ENCODE measurements around the gene RTP3. TPM values are rescaled to one million over a fixed set of nuclear protein-coding genes. Genes with fewer than 3 reads are reported as not detected.
"Not testable (repeated sequence)": the region's sequence is repeated elsewhere in the genome, so short reads cannot be mapped to it uniquely, and the experiment has no call there.

RTP3 gene
- total RNA-seq, 3 donors from 2014 or later = not detected

DNA sequence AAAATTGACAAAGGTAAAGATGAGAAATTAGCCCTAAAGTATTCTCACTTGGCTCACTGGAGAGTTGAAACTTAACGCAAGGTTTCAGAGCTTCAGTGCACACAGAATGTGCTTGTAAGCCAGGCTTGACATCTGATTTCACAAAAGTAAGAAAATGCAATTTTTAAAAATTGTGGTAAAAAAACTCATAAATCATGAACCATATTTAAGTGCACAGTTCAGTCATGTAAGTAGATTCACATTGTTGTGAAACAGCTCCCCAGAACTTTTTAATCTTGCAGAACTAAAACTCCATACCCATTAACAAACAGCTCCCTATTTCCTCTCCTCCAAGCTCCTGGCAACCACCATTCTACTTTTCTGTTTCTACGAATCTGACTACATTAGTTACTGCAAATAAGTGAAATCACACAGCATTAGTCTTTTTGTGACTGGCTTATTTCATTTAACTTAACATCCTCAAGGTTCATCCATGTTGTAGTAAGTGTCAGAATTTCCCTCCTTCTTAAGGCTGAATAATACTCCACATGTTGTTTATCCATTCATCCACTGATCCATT is 14.5 kb downstream of the RTP3 start:
- Mint-ChIP-seq H3K4me3 (no peak overlapping the region), H3K36me3 (ENCODE audit: insufficient read depth) (no peaks in the 10 kb centered on the region), H3K4me1 (ENCODE audit: low read depth) (no peaks in the 10 kb centered on the region), H3K27me3 (ENCODE audit: low read depth) (no peaks in the 10 kb centered on the region), H3K9me3 (no peaks in the 10 kb centered on the region)
- ATAC-seq (no peak), DNase-seq (no peak)

GRCh38 chr3:46516521-46516920 is 18.7 kb downstream of the RTP3 start:
- Mint-ChIP-seq H3K27me3 (ENCODE audit: low read depth) (no peaks in the 10 kb centered on the region), H3K4me3 (no peak overlapping the region), H3K36me3 (ENCODE audit: insufficient read depth) (no peaks in the 10 kb centered on the region), H3K9me3 (no peaks in the 10 kb centered on the region), H3K4me1 (ENCODE audit: low read depth) (no peaks in the 10 kb centered on the region)
- DNase-seq = no peak
- ATAC-seq = no peak

DNA sequence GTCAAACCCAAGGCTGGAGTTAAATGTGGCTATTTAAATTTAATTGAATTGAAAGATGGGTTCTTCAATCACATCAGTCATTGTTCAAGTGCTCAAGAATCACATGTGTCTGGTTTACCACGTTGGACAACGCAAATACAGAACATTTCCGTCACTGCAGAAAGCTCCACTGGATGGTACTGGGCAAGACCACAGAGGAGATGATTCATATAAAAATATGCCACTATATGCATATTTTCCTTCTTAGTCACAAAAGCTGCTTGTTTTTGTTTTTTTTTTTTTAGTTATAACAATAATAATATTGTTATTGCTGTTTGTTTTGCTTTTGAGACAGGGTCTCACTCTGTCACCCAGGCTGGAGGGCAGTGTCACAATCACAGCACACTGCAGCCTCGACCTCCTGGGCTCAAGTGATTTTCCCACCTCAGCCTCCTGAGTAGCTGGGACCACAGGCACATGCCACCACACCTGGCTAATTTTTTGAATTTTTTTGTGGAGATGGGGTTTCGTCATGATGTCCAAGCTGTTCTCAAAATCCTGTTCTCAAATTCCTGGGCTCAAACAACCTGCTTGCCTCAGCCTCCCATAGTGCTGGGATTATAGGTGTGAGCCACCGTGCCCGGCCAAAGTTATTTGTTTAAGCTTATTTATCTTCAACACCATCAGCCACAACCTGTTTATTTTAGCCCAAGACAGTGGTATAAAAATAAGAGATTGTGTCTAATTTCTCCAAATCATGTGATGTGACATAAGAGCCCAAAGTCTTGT is 19.4 kb downstream of the RTP3 start:
- H3K27me3 Mint-ChIP-seq (ENCODE audit: low read depth) = no peaks in the 10 kb centered on the region
- DNase-seq (no peak), ATAC-seq (peak in 1 of 2 donors; percentile 35)
- H3K36me3 Mint-ChIP-seq (ENCODE audit: insufficient read depth) = no peaks in the 10 kb centered on the region
- H3K4me1 Mint-ChIP-seq (ENCODE audit: low read depth) = no peaks in the 10 kb centered on the region
- H3K4me3 Mint-ChIP-seq = no peak overlapping the region
- no peaks in the 10 kb centered on the region for H3K9me3 Mint-ChIP-seq

- DNase-seq (no peak), ATAC-seq (no peak)
- H3K4me3 Mint-ChIP-seq = no peak overlapping the region
- no peaks in the 10 kb centered on the region for H3K9me3 Mint-ChIP-seq
- no peaks in the 10 kb centered on the region for H3K27me3 Mint-ChIP-seq (ENCODE audit: low read depth)
- H3K4me1 Mint-ChIP-seq (ENCODE audit: low read depth) = no peaks in the 10 kb centered on the region
- no peaks in the 10 kb centered on the region for H3K36me3 Mint-ChIP-seq (ENCODE audit: insufficient read depth)
These were observed 20.0 kb downstream of the RTP3 start for GRCh38 chr3:46517784-46518181.

GRCh38 chr3:46519952-46520351 is 22.2 kb downstream of the RTP3 start:
- no peaks in the 10 kb centered on the region for H3K27me3 Mint-ChIP-seq (ENCODE audit: low read depth)
- H3K36me3 Mint-ChIP-seq (ENCODE audit: insufficient read depth) = no peaks in the 10 kb centered on the region
- H3K4me1 Mint-ChIP-seq (ENCODE audit: low read depth) = no peaks in the 10 kb centered on the region
- H3K4me3 Mint-ChIP-seq = no peak overlapping the region
- H3K9me3 Mint-ChIP-seq = no peaks in the 10 kb centered on the region
- no peak for ATAC-seq
- DNase-seq = no peak

- ATAC-seq = no peak
- H3K9me3 Mint-ChIP-seq = no peaks in the 10 kb centered on the region
- no peaks in the 10 kb centered on the region for H3K27me3 Mint-ChIP-seq (ENCODE audit: low read depth)
- no peak for DNase-seq
- no peaks in the 10 kb centered on the region for H3K4me1 Mint-ChIP-seq (ENCODE audit: low read depth)
- no peak overlapping the region for H3K4me3 Mint-ChIP-seq
- H3K36me3 Mint-ChIP-seq (ENCODE audit: insufficient read depth) = no peaks in the 10 kb centered on the region
These were observed 22.8 kb downstream of the RTP3 start for GRCh38 chr3:46520531-46520930.

DNA sequence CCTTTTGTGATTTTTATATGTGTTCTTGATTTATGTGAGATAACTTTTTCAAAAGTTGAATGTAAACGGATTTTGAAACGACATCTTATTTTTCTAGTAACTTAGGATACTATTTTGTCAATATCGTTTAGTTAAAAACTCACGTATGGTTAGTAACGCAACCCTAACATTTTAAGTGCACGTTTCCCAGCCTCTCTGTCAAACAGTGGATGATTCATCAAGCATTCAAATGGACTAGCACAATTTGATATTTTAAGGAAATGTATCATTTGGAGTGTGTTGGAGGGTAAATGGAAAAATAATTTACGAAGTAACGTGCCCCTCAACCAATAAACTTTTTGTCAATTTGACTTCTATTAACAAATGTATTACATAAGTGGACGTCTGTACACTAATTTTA is 23.3 kb downstream of the RTP3 start:
- no peaks in the 10 kb centered on the region for H3K9me3 Mint-ChIP-seq
- H3K36me3 Mint-ChIP-seq (ENCODE audit: insufficient read depth) = no peaks in the 10 kb centered on the region
- no peak for ATAC-seq
- no peaks in the 10 kb centered on the region for H3K27me3 Mint-ChIP-seq (ENCODE audit: low read depth)
- no peaks in the 10 kb centered on the region for H3K4me1 Mint-ChIP-seq (ENCODE audit: low read depth)
- no peak for DNase-seq
- no peak overlapping the region for H3K4me3 Mint-ChIP-seq

- H3K4me3 Mint-ChIP-seq; H3K27me3 Mint-ChIP-seq (ENCODE audit: low read depth); H3K9me3 Mint-ChIP-seq; ATAC-seq; H3K4me1 Mint-ChIP-seq (ENCODE audit: low read depth); H3K36me3 Mint-ChIP-seq (ENCODE audit: insufficient read depth); DNase-seq: not testable (repeated sequence)
These were observed 24.4 kb downstream of the RTP3 start for GRCh38 chr3:46522201-46522600.

DNA sequence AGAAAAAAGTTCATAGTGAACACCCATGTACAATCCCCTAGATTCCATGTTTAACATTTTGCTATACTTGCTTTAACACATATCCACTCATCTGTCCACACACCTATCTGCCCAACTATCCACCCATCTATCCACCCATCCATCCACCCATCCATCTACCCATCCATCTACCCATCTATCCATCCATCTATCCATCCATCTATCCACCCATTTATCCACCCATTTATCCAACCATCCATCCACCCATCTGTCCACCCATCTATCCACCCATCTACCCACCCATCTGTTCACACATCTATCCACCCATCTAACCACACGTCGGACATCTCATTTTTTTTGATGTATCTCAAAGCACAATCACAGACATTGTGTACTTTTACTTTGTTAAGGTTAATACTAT is 25.8 kb downstream of the RTP3 start:
- ATAC-seq = no peak
- no peak overlapping the region for H3K4me3 Mint-ChIP-seq
- no peaks in the 10 kb centered on the region for H3K27me3 Mint-ChIP-seq (ENCODE audit: low read depth)
- no peaks in the 10 kb centered on the region for H3K36me3 Mint-ChIP-seq (ENCODE audit: insufficient read depth)
- no peaks in the 10 kb centered on the region for H3K4me1 Mint-ChIP-seq (ENCODE audit: low read depth)
- no peak for DNase-seq
- H3K9me3 Mint-ChIP-seq = no peaks in the 10 kb centered on the region

- Mint-ChIP-seq H3K27me3 (ENCODE audit: low read depth) (no peaks in the 10 kb centered on the region), H3K4me3 (no peak overlapping the region), H3K36me3 (ENCODE audit: insufficient read depth) (no peaks in the 10 kb centered on the region), H3K9me3 (no peaks in the 10 kb centered on the region), H3K4me1 (ENCODE audit: low read depth) (no peaks in the 10 kb centered on the region)
- no peak for ATAC-seq
- no peak for DNase-seq
These were observed 26.2 kb downstream of the RTP3 start for GRCh38 chr3:46524008-46524407.

GRCh38 chr3:46524832-46525231 is 27.1 kb downstream of the RTP3 start:
- no peaks in the 10 kb centered on the region for H3K36me3 Mint-ChIP-seq (ENCODE audit: insufficient read depth)
- H3K9me3 Mint-ChIP-seq = no peaks in the 10 kb centered on the region
- no peak overlapping the region for H3K4me3 Mint-ChIP-seq
- H3K27me3 Mint-ChIP-seq (ENCODE audit: low read depth) = no peaks in the 10 kb centered on the region
- ATAC-seq = no peak
- H3K4me1 Mint-ChIP-seq (ENCODE audit: low read depth) = no peaks in the 10 kb centered on the region
- DNase-seq = no peak

- Mint-ChIP-seq H3K9me3 (no peaks in the 10 kb centered on the region), H3K27me3 (ENCODE audit: low read depth) (peaks cover 3% of the 10 kb centered on the region), H3K4me1 (ENCODE audit: low read depth) (no peaks in the 10 kb centered on the region), H3K36me3 (ENCODE audit: insufficient read depth) (no peaks in the 10 kb centered on the region), H3K4me3 (no peak overlapping the region)
- ATAC-seq = no peak
- no peak for DNase-seq
These were observed 29.5 kb downstream of the RTP3 start for GRCh38 chr3:46527239-46527638.

GRCh38 chr3:46533091-46533490 is 35.3 kb downstream of the RTP3 start:
- DNase-seq = no peak
- H3K9me3 Mint-ChIP-seq = no peaks in the 10 kb centered on the region
- no peak overlapping the region for H3K4me3 Mint-ChIP-seq
- peaks cover 3% of the 10 kb centered on the region for H3K27me3 Mint-ChIP-seq (ENCODE audit: low read depth)
- H3K4me1 Mint-ChIP-seq (ENCODE audit: low read depth) = peaks cover 25% of the 10 kb centered on the region
- no peak for ATAC-seq
- H3K36me3 Mint-ChIP-seq (ENCODE audit: insufficient read depth) = no peaks in the 10 kb centered on the region

GRCh38 chr3:46535746-46536145 is 38.0 kb downstream of the RTP3 start:
- Mint-ChIP-seq H3K4me1 (ENCODE audit: low read depth) (peaks cover 51% of the 10 kb centered on the region), H3K27me3 (ENCODE audit: low read depth) (no peaks in the 10 kb centered on the region), H3K9me3 (no peaks in the 10 kb centered on the region), H3K4me3 (no peak overlapping the region), H3K36me3 (ENCODE audit: insufficient read depth) (no peaks in the 10 kb centered on the region)
- ATAC-seq (no peak), DNase-seq (no peak)

GRCh38 chr3:46536758-46537157 is 39.0 kb downstream of the RTP3 start:
- H3K9me3 Mint-ChIP-seq = no peaks in the 10 kb centered on the region

More at GRCh38 chr3:46536758-46537157, 39.0 kb downstream of the RTP3 start:
- ATAC-seq = no peak
- Mint-ChIP-seq H3K36me3 (ENCODE audit: insufficient read depth) (no peaks in the 10 kb centered on the region), H3K27me3 (ENCODE audit: low read depth) (no peaks in the 10 kb centered on the region), H3K4me3 (no peak overlapping the region), H3K4me1 (ENCODE audit: low read depth) (peaks cover 53% of the 10 kb centered on the region)
- no peak for DNase-seq

All from activated T-cell treated with anti-CD3 and anti-CD28 coated beads, Interleukin-2, amount 50 U/mL, for 4 hours (primary cell).